ENCODE results near the gene PEX3.

DNA sequence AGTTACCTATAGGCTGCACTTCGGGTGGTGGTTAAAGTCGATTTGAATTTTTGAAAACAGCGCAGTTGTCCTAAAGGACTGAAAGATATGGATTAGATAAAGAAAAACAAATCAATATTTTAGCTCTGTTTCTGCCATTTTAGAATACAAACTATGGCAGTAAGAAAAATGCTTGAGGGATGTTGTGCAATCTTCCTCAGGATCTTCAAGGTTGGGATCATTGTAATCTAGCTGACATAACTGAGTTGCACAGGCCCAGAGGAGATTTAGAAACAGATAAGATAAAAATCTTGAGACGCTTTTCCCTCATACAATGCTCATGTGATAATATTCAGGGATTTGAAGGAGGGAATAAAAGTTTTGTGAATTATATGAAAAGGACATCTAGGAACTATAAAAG is 926 bp downstream of the PEX3 start:
- TF ChIP-seq, protein P1, sequence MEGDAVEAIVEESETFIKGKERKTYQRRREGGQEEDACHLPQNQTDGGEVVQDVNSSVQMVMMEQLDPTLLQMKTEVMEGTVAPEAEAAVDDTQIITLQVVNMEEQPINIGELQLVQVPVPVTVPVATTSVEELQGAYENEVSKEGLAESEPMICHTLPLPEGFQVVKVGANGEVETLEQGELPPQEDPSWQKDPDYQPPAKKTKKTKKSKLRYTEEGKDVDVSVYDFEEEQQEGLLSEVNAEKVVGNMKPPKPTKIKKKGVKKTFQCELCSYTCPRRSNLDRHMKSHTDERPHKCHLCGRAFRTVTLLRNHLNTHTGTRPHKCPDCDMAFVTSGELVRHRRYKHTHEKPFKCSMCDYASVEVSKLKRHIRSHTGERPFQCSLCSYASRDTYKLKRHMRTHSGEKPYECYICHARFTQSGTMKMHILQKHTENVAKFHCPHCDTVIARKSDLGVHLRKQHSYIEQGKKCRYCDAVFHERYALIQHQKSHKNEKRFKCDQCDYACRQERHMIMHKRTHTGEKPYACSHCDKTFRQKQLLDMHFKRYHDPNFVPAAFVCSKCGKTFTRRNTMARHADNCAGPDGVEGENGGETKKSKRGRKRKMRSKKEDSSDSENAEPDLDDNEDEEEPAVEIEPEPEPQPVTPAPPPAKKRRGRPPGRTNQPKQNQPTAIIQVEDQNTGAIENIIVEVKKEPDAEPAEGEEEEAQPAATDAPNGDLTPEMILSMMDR (IDR thresholded peaks at IDR 0.05; ENCODE audit: poor library complexity) = no peak
- no peak for TF ChIP-seq EZH2 (IDR thresholded peaks at IDR 0.05; ENCODE audit: borderline replicate concordance)
- TF ChIP-seq EZH2phosphoT487 (IDR thresholded peaks at IDR 0.05; ENCODE audit: low read depth, severe bottlenecking, unreplicated experiment) = no peak
